Heart left ventricle (tissue), 16 donors: ENCODE results near the gene TRIAP1. TPM values are rescaled to one million over a fixed set of nuclear protein-coding genes. Genes with fewer than 3 reads are reported as not detected.

Experiments used
- ATAC-seq, 4 donors: fragments of 200-7000 bp; cut with Tn5 transposase; one replicate each; pipeline ENCODE4 v1.9.1; 2020 to 2022; ENCODE audit warnings: moderate library complexity in 4 of 4, mild to moderate bottlenecking in 3 of 4, moderate number of reproducible peaks in 1 of 4
- DNase-seq, 5 donors: peaks; one replicate each; pipeline ENCODE4 v3.0.0-alpha.2; 2020
- H3K27ac ChIP-seq, 12 donors: fragments of 200-600 bp; sonication (generic) in 4 of 12; one replicate each; pipeline versions ENCODE4 v1.5.0 to v1.8.0; 2016 to 2022; ENCODE audit warnings: mild to moderate bottlenecking in 2 of 12
- H3K27me3 ChIP-seq, 9 donors: fragments of 200-600 bp; sonication (generic) in 2 of 9; one replicate each; pipeline versions ENCODE4 v1.5.1 to v1.8.0; 2016 to 2022; ENCODE audit warnings: mild to moderate bottlenecking in 3 of 9
- H3K36me3 ChIP-seq, 9 donors: fragments of 200-600 bp; sonication (generic) in 2 of 9; one replicate each; pipeline versions ENCODE4 v1.5.0 to v1.8.0; 2018 to 2022; ENCODE audit warnings: mild to moderate bottlenecking in 2 of 9
- H3K4me1 ChIP-seq, 12 donors: fragments of 200-600 bp; sonication (generic) in 4 of 12; one replicate each; pipeline versions ENCODE4 v1.5.0 to v1.8.0; 2016 to 2022; ENCODE audit warnings: mild to moderate bottlenecking in 3 of 12
- H3K4me3 ChIP-seq, 12 donors: fragments of 200-600 bp; sonication (generic) in 4 of 12; one replicate each; pipeline versions ENCODE4 v1.5.0 to v1.8.0; 2017 to 2022; ENCODE audit warnings: mild to moderate bottlenecking in 9 of 12, moderate library complexity in 4 of 12
- H3K9me3 ChIP-seq, 12 donors: fragments of 200-600 bp; sonication (generic) in 4 of 12; one replicate each; pipeline versions ENCODE4 v1.5.0 to v1.8.0; 2016 to 2022; ENCODE audit warnings: mild to moderate bottlenecking in 1 of 12
- CTCF ChIP-seq, 12 donors: fragments of 200-600 bp; sonication (generic) in 4 of 12; IDR thresholded peaks; one replicate each; pipeline versions ENCODE4 v1.5.0 to v1.8.0; 2018 to 2022; ENCODE audit warnings: antibody characterized with exemption in 12 of 12, mild to moderate bottlenecking in 5 of 12
- POLR2A ChIP-seq, 2 donors: fragments of 450-650 bp; IDR thresholded peaks; one replicate each; pipeline ENCODE4 v1.6.1; 2017; ENCODE audit warnings: antibody characterized with exemption in 2 of 2, mild to moderate bottlenecking in 2 of 2, moderate library complexity in 2 of 2
- WGBS, 4 donors: extraction: QIAGEN DNeasy Blood & Tissue Kit in 2 of 4; methylation state at CpG; one replicate each; pipeline versions ENCODE4 v1.1.5 to v1.1.7; 2013 to 2018; 5-methylcytosine and 5-hydroxymethylcytosine counted together
- intact Hi-C, 10 donors: fragments of 100-400 bp; cut with DNase I; formaldehyde crosslinking; loops; one replicate each; pipeline versions ENCODE4 v1.11.1 to v1.14.2; 2022
- polyA plus RNA-seq, 2 donors: library from polyadenylated mRNA; stranded (reverse); fragments of 200-250 nt; gene quantifications; one replicate each; pipeline ENCODE4 v1.2.3, GENCODE V29; 2013
- total RNA-seq, 9 donors: library from RNA; depleted of rRNA in 2 of 9; stranded (reverse); fragments of >200 nt in 2 of 9; fragmentation: NEBNext Ultra II Directional in 3 of 9; extraction: Animal tissue kit (Norgen Biotek cat#: 25700) in 3 of 9; gene quantifications; one replicate each; pipeline versions ENCODE4 v1.1.0 to v1.2.4, GENCODE V29; 2016 to 2023
- donor health status: ischemic (EF 13 %, LVEDD 7.1; RV severe dilation, severe dysfunction).
- donor health status: healthy with polysubstance abuse.
- donor health status: DM: no; HTN: yes; CAD: no.
- donor health status: DM: no; HTN: no; CAD: no.
- donor health status: ischemic (EF 25% LVEDD 6.9; RV normal size, moderate dysfunction).
- donor health status: ischemic (EF 25% LVEDD 5.7; RV mildly dilated, moderate dysfunction).
- donor health status: healthy.
- donor health status: DM: yes; HTN: yes; CAD: no.
- donor health status: ischemic (EF 35%, LVEDD 5.7; RV mildly dilated, moderate dysfunction).
- donor health status: nonischemic (EF 11% LVEDD 7.7; RV severe dilation, severe dysfunction).
- donor health status: DM: yes; HTN: yes; CAD: no.
- donor health status: PGD.
- donor health status: ischemic (EF 29% LVEDD 5.4; RV normal size, mild dysfunction).
- donor health status: nonischemic (EF 23%, LVEDD 6.1; RV moderate dilation, normal function).

Gene TRIAP1
- total and polyA plus RNA-seq, 11 donors: 6.4 to 34.9 (median 15.1) TPM

- no peak overlapping the region for H3K4me3 ChIP-seq
- H3K27ac ChIP-seq: no peak overlapping the region
- ATAC-seq (no peak), DNase-seq (no peak)
- no peaks in the 10 kb centered on the region for H3K36me3 ChIP-seq
- intact Hi-C loops: no loop called here
- peaks cover 0 to 7% (median 0%) of the 10 kb centered on the region in 12 donors for H3K4me1 ChIP-seq
- TF ChIP-seq POLR2A (IDR thresholded peaks at IDR 0.05) (no peak), CTCF (IDR thresholded peaks at IDR 0.05) (no peak)
- no peaks in the 10 kb centered on the region for H3K9me3 ChIP-seq
- H3K27me3 ChIP-seq: peaks cover 0 to 3% (median 0%) of the 10 kb centered on the region in 9 donors
- WGBS, 4 donors: 90 to 92% (median 92%) methylated on average over 4 of the region's 4 CpGs
Measured at GRCh38 chr12:120417917-120418580, 28.1 kb downstream of the TRIAP1 start.

- H3K4me3 ChIP-seq: no peak overlapping the region
- TF ChIP-seq CTCF (IDR thresholded peaks at IDR 0.05): no peak
- TF ChIP-seq POLR2A (IDR thresholded peaks at IDR 0.05): no peak
- no peak overlapping the region for H3K27ac ChIP-seq
- intact Hi-C loops: no loop called here
- DNase-seq: no peak
- WGBS, 4 donors: 78 to 85% (median 82%) methylated on average over 7 of the region's 7 CpGs
- no peaks in the 10 kb centered on the region for H3K36me3 ChIP-seq
- H3K4me1 ChIP-seq: peaks cover 0 to 7% (median 0%) of the 10 kb centered on the region in 12 donors
- no peak for ATAC-seq
- H3K9me3 ChIP-seq: no peaks in the 10 kb centered on the region
- H3K27me3 ChIP-seq: peaks cover 0 to 3% (median 0%) of the 10 kb centered on the region in 9 donors
Measured at GRCh38 chr12:120416490-120417216, 29.5 kb downstream of the TRIAP1 start.

- DNase-seq (peak in 3 of 5 donors; percentile 25 to 50 (median 34)), ATAC-seq (peak; percentile 61 to 94 (median 93))
- no peaks in the 10 kb centered on the region for H3K9me3 ChIP-seq
- 18 to 33% (median 29%) methylated on average over 12 to 13 of the region's 13 CpGs for WGBS, 4 donors
- H3K4me1 ChIP-seq: peaks cover 0 to 7% (median 0%) of the 10 kb centered on the region in 12 donors
- intact Hi-C loops: no loop called here
- peak overlapping the region; percentile 38 to 86 (median 72) for H3K27ac ChIP-seq
- TF ChIP-seq POLR2A (IDR thresholded peaks at IDR 0.05) (no peak), CTCF (IDR thresholded peaks at IDR 0.05) (no peak)
- no peak overlapping the region for H3K4me3 ChIP-seq
- H3K36me3 ChIP-seq: no peaks in the 10 kb centered on the region
- H3K27me3 ChIP-seq: peaks cover 0 to 3% (median 0%) of the 10 kb centered on the region in 9 donors
Measured at GRCh38 chr12:120413901-120414695, 32.1 kb downstream of the TRIAP1 start.

- TF ChIP-seq CTCF (IDR thresholded peaks at IDR 0.05) (no peak), POLR2A (IDR thresholded peaks at IDR 0.05) (no peak)
- Histone ChIP-seq H3K9me3 (no peaks in the 10 kb centered on the region), H3K4me3 (no peak overlapping the region), H3K36me3 (no peaks in the 10 kb centered on the region), H3K27ac (no peak overlapping the region), H3K27me3 (peaks cover 0 to 3% (median 0%) of the 10 kb centered on the region in 9 donors), H3K4me1 (peaks cover 0 to 7% (median 0%) of the 10 kb centered on the region in 12 donors)
- DNase-seq (no peak), ATAC-seq (no peak)
- intact Hi-C loops: no loop called here
- WGBS, 4 donors: 80 to 83% (median 81%) methylated on average over 7 of the region's 7 CpGs
Measured at GRCh38 chr12:120412421-120412820, 33.8 kb downstream of the TRIAP1 start.
